ENCODE measurements around the gene GPAT3. TPM values are rescaled to one million over a fixed set of nuclear protein-coding genes. Genes with fewer than 3 reads are reported as not detected.

Gene GPAT3
- total RNA-seq, 2 experiments from 2014 or later, result 4.2 to 7.2 TPM

DNA sequence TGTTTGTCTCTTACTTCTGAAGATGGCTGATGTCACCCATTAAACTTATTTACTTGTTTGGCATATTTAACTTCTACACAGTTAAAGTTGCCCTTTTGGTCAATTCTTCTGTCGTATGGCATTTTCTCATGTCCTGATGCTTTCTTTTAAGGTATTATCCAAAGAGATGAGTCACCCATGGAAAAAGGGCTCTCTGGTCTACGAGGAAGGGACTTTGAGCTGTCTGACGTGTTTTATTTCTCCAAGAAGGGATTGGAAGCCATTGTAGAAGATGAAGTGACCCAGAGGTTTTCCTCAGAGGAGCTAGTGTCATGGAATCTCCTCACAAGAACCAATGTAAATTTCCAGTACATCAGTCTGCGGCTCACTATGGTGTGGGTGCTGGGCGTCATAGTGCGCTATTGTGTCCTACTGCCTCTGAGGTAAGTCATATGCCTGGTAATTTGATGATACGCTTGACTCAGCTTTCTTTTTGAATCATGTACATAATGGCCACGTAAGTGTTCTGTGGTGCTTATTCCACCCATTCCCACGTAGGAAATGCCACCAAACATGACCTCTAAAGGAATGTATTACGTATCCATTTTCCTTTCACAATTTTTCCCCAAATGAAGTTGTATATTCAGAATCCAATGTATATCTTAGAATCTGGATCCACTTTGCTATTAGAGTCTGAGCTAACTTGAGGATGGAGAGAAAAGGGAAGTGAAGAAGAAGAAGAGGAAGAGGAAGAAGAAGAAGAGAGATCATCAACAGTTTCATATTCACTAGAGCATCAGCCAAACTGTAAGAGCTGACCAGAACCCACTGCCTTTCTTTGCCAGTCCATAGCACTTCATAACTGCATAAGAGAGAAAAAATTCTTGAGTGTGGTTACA is 45.7 kb downstream of the GPAT3 start:
- ChIA-PET CTCF (interaction anchor here (0.6 to 2.5 kb wide), 5 partner anchors 43 to 587 kb away, joined by 3 to 22 read pairs (median 3); partner anchors contain the start of gene GPAT3), POLR2A (no interaction called here)
- Mint-ChIP-seq H3K27ac (no peak overlapping the region), H3K4me1 (ENCODE audit: low read depth) (no peaks in the 10 kb centered on the region), H3K9me3 (no peaks in the 10 kb centered on the region), H3K27me3 (no peaks in the 10 kb centered on the region), H3K4me3 (no peak overlapping the region), H3K36me3 (no peaks in the 10 kb centered on the region)
- intact Hi-C loops (cut with micrococcal nuclease), result no loop called here
- DNase-seq, result no peak

DNA sequence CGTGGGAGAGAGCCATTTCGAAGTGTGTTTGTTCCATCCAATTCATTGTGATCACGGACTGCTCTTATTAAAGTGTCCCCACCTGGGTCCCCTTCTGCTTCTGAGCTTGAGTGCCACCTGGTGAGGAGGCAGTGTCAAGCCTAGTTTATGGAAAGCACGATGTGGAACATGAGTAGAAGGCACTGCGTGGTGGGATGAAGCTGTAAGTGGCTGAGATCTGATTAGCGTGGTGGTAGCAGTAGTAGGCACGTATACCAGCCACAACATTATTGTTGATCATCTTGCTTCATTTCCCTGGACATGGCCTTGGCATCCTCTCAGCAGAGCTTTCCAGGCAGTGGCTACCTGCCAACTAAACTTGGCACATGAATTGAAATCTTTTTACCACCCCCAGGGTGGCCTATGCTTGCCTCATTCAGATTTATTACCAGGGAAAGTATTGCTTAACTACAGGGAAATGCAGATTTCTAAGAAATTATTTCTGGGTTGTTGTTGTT is 46.4 kb downstream of the GPAT3 start:
- no peak for DNase-seq
- Mint-ChIP-seq H3K4me3 (no peak overlapping the region), H3K4me1 (ENCODE audit: low read depth) (no peaks in the 10 kb centered on the region), H3K9me3 (no peaks in the 10 kb centered on the region), H3K27me3 (no peaks in the 10 kb centered on the region), H3K27ac (no peak overlapping the region), H3K36me3 (peaks cover 1% of the 10 kb centered on the region)
- intact Hi-C loops (cut with micrococcal nuclease), result no loop called here
- ChIA-PET CTCF (interaction anchor here (0.6 to 2.5 kb wide), 5 partner anchors 44 to 587 kb away, joined by 3 to 22 read pairs (median 3); partner anchors contain the start of gene GPAT3), POLR2A (no interaction called here)

DNA sequence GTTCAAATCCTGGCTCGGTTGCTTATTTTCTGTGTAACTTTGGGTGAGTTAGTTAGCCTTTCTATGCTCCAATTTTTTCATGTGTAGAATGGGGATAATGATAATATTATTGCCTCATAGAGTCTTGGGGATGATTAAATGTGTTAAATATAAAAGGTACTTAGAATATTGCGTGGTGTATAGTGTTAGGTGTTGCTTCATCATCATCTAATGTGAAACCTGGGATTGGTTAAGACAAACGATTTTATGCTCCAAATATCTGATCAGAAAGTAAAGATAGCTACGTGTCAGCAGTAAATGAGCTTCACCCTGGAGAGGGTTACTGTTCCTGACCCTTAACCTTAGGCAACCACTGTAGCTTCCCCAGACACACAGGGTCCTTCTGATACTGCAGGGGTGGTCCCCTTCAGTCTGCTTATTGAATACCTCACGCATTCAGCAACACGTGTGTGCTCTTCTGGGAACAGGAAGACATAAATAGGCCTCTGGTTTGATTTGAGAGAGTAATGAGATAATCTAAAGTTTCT is 50.1 kb downstream of the GPAT3 start:
- H3K9me3 Mint-ChIP-seq, result no peaks in the 10 kb centered on the region
- H3K4me1 Mint-ChIP-seq (ENCODE audit: low read depth), result no peaks in the 10 kb centered on the region
- DNase-seq, result no peak
- no peak overlapping the region for H3K27ac Mint-ChIP-seq
- POLR2A ChIA-PET, result no interaction called here
- peaks cover 1% of the 10 kb centered on the region for H3K36me3 Mint-ChIP-seq
- intact Hi-C loops (cut with micrococcal nuclease), result loop anchor here (5.0 kb wide), 1 partner anchor 79 kb away; no protein-coding TSS in a partner anchor
- H3K4me3 Mint-ChIP-seq, result no peak overlapping the region
- H3K27me3 Mint-ChIP-seq, result no peaks in the 10 kb centered on the region
- CTCF ChIA-PET, result no interaction called here

DNA sequence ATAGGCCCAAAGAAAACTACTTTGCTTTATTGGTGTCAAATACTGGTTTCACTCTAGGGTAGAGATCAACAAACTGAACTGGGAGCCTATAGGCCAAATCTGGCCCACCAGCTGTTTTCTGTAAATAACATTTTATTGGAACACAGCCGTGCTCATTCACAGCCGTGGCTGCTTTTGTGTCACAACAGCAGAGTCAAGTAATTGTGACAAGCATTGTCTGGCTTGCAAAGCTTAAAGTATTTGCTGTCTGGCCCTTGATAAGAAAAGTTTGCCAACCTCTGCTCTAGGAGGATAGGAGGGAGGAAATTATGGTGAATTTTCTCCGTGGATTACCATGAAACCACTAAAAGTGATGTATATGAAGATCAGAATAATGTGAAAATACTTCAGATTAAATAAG is 53.4 kb downstream of the GPAT3 start:
- Mint-ChIP-seq H3K36me3 (peaks cover 1% of the 10 kb centered on the region), H3K9me3 (no peaks in the 10 kb centered on the region), H3K4me1 (ENCODE audit: low read depth) (no peaks in the 10 kb centered on the region), H3K27ac (no peak overlapping the region), H3K4me3 (no peak overlapping the region), H3K27me3 (no peaks in the 10 kb centered on the region)
- ChIA-PET CTCF (no interaction called here), POLR2A (no interaction called here)
- intact Hi-C loops (cut with micrococcal nuclease), result loop anchor here (5.0 kb wide), 1 partner anchor 82 kb away; no protein-coding TSS in a partner anchor
- DNase-seq, result no peak

DNA sequence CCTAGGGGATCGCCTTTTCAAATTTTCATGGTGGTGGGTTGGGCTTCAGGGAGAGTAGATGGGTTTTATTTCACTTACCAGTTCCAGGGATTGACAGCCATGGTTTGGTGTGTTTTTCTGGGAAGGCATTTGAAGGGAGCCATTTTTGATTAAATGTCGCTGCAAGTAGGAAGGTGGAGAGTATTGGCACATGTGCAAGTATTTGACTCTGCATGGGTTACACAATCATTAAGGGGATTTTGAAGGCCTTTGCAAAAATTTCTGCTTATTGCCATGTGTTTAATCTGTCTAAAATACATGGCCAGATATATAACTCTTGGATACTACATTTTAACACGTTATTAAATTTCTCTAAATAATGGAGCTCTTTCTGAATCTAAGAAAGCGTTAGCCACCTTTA is 55.1 kb downstream of the GPAT3 start:
- Mint-ChIP-seq H3K9me3 (no peaks in the 10 kb centered on the region), H3K27ac (no peak overlapping the region), H3K27me3 (no peaks in the 10 kb centered on the region), H3K36me3 (peaks cover 1% of the 10 kb centered on the region), H3K4me3 (no peak overlapping the region), H3K4me1 (ENCODE audit: low read depth) (no peaks in the 10 kb centered on the region)
- intact Hi-C loops (cut with micrococcal nuclease), result no loop called here
- ChIA-PET POLR2A (no interaction called here), CTCF (no interaction called here)
- no peak for DNase-seq

DNA sequence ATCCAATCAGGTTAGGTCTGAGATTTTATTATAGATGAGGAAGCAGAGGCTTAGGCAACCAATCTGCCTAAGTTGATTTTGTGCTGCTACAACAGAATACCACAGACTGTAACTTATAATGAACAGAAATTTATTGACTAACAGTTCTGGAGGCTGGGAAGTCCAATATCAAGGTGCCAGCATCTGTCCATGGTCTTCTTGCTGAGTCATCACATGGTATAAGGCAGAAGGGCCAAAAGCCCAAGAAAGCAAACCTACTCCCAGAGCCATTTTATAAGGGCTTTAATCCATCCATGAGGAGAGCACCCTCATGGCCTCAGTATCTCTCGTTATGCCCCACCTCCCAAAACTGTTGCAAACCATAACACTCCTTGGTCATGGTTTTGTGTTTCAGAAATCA is 55.8 kb downstream of the GPAT3 start:
- no peak for DNase-seq
- H3K27me3 Mint-ChIP-seq, result no peaks in the 10 kb centered on the region
- ChIA-PET CTCF (interaction anchor here (0.7 kb wide), 1 partner anchor 15 kb away, joined by 4 read pairs; no protein-coding TSS in a partner anchor), POLR2A (no interaction called here)
- peaks cover 1% of the 10 kb centered on the region for H3K36me3 Mint-ChIP-seq
- no peaks in the 10 kb centered on the region for H3K4me1 Mint-ChIP-seq (ENCODE audit: low read depth)
- intact Hi-C loops (cut with micrococcal nuclease), result no loop called here
- no peak overlapping the region for H3K27ac Mint-ChIP-seq
- no peaks in the 10 kb centered on the region for H3K9me3 Mint-ChIP-seq
- H3K4me3 Mint-ChIP-seq, result no peak overlapping the region

DNA sequence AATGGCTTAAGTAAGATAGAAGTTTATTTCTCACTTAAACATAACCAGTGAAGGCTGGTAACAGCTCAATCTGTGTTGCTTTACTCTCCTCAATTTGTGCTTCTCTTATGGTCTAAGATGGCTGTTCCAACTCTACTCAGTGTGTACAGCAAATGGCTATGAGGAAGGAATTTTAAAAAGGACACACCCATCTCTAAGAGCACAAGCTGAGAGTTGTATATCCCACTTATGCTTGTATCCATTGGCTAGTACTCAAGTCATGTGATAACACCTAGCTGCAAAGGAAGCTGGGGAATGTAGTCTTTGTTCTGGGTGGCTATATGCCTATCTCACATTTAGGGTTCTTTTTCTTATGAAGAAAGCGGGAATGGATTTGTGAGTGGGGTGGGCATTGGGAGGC is 63.3 kb downstream of the GPAT3 start:
- Mint-ChIP-seq H3K27me3 (no peaks in the 10 kb centered on the region), H3K4me1 (ENCODE audit: low read depth) (no peaks in the 10 kb centered on the region), H3K9me3 (no peaks in the 10 kb centered on the region), H3K36me3 (peaks cover 6% of the 10 kb centered on the region), H3K4me3 (no peak overlapping the region), H3K27ac (no peak overlapping the region)
- CTCF ChIA-PET, result interaction anchor here (0.6 kb wide), 1 partner anchor 865 kb away, joined by 3 read pairs; no protein-coding TSS in a partner anchor
- POLR2A ChIA-PET, result no interaction called here
- no peak for DNase-seq
- intact Hi-C loops (cut with micrococcal nuclease), result no loop called here

DNA sequence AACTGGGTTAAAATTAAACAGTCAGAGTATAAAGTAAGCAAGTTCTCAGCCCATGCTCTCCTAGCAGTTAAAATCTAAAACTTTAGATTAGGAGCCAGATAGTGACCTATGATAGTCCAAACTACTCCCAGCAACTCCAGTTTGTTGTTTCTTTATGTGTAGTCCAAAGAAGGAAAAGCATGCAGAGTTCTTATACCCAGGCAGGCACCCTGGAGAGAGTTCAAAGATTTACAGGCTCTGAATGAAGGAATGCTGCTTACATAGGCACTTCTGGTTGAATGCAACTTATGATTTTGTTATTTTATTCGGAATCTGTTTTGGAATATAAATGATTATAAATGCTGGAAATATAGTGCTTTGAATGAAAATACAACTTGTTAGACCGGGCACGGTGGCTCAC is 67.2 kb downstream of the GPAT3 start:
- no peak overlapping the region for H3K4me3 Mint-ChIP-seq
- intact Hi-C loops (cut with micrococcal nuclease), result no loop called here
- H3K27ac Mint-ChIP-seq, result no peak overlapping the region
- no peaks in the 10 kb centered on the region for H3K27me3 Mint-ChIP-seq
- peaks cover 11% of the 10 kb centered on the region for H3K36me3 Mint-ChIP-seq
- DNase-seq, result no peak
- CTCF ChIA-PET, result no interaction called here
- H3K4me1 Mint-ChIP-seq (ENCODE audit: low read depth), result no peaks in the 10 kb centered on the region
- no peaks in the 10 kb centered on the region for H3K9me3 Mint-ChIP-seq
- POLR2A ChIA-PET, result no interaction called here

DNA sequence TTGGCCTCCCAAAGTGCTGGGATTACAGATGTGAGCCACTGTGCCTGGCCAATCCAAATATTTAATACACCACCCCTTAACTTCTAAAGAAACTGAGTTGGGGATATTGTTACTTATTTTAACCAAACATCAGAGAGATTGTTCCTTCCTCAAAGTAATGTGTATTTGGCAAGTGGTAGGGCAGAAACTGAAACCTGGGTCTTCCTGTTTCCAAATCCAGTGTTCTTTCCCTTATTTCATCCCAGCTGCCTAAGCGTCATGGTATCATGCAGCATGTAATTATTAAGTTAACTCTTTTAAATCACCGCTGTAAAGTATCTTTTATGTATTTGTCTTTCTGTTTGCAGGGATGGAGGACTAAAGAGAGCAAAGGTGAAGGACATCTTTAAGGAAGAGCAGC is 68.4 kb downstream of the GPAT3 start:
- H3K36me3 Mint-ChIP-seq, result peaks cover 8% of the 10 kb centered on the region
- CTCF ChIA-PET, result no interaction called here
- H3K9me3 Mint-ChIP-seq, result no peaks in the 10 kb centered on the region

DNA sequence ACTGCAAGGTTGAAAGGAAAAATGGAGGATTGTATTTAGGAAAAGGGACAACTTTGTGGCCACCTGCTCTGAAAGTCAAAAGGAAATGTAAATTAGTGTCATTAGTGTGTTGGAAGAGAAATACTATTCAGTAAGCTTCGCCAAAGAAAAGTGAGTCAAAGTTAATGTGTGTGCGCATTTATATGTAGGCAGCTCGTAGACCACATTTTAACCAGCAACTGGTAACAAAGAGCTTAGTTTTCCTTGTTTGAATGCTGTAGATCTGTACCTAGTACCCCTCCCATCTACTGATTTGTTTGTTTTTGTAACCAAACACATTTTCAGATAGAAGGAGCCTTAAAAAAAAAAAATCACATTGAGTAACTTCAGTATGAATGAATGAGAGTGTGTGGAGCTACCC is 69.3 kb downstream of the GPAT3 start:
- no peaks in the 10 kb centered on the region for H3K4me1 Mint-ChIP-seq (ENCODE audit: low read depth)
- POLR2A ChIA-PET, result no interaction called here
- H3K36me3 Mint-ChIP-seq, result peaks cover 4% of the 10 kb centered on the region
- no peaks in the 10 kb centered on the region for H3K27me3 Mint-ChIP-seq
- no peak for DNase-seq
- intact Hi-C loops (cut with micrococcal nuclease), result no loop called here
- no peaks in the 10 kb centered on the region for H3K9me3 Mint-ChIP-seq
- CTCF ChIA-PET, result no interaction called here
- no peak overlapping the region for H3K27ac Mint-ChIP-seq
- H3K4me3 Mint-ChIP-seq, result no peak overlapping the region

More for the DNA sequence above, 68.4 kb downstream of the GPAT3 start:
- H3K27ac Mint-ChIP-seq, result no peak overlapping the region
- DNase-seq, result no peak
- no peaks in the 10 kb centered on the region for H3K4me1 Mint-ChIP-seq (ENCODE audit: low read depth)
- intact Hi-C loops (cut with micrococcal nuclease), result no loop called here
- POLR2A ChIA-PET, result no interaction called here
- no peaks in the 10 kb centered on the region for H3K27me3 Mint-ChIP-seq
- no peak overlapping the region for H3K4me3 Mint-ChIP-seq

DNA sequence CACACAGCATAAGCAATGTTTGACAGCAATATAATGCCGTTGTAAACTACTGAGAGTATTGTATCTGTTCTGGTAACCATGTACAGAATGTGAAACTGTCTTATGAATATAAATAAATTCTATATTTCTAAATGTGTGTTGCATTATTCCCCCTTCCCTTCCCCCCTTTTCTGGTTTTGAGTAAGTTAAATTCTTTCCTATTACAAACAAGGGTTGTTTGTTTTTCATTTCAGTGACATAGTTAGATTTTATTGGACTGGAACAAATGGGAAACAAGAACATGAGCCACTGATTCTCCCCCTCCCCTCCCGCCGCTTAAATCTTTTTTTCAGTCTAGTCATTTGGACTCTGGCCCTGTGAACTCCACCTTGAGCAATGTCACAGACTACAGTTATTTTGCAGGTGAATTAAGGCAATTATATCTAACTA is 69.8 kb downstream of the GPAT3 start:
- CTCF ChIA-PET, result no interaction called here
- H3K9me3 Mint-ChIP-seq, result peaks cover 3% of the 10 kb centered on the region

DNA sequence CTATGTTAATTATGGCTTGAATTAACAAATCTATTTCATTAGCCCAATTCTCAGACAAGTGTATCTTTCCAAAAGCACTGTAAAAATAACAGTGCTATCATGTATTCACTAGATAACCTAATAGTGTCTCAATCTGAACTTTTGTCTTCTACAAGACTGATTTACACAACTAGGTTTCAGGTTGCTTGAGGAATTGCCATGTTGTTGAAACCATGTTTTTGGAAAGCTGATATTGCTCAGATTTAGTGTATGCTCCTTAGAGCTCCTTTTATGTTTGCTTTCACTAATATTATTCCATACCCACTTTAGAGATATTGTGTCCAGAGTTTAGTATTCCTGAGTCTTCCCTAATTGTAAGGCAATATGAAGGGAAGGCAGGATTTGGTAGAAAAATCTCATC is 70.6 kb downstream of the GPAT3 start:
- DNase-seq, result no peak
- Mint-ChIP-seq H3K36me3 (peaks cover 4% of the 10 kb centered on the region), H3K27ac (no peak overlapping the region), H3K4me1 (ENCODE audit: low read depth) (no peaks in the 10 kb centered on the region), H3K9me3 (peaks cover 7% of the 10 kb centered on the region), H3K4me3 (no peak overlapping the region), H3K27me3 (no peaks in the 10 kb centered on the region)
- CTCF ChIA-PET, result no interaction called here
- intact Hi-C loops (cut with micrococcal nuclease), result no loop called here
- POLR2A ChIA-PET, result no interaction called here

More for the DNA sequence above, 69.8 kb downstream of the GPAT3 start:
- no peak overlapping the region for H3K27ac Mint-ChIP-seq
- no peaks in the 10 kb centered on the region for H3K4me1 Mint-ChIP-seq (ENCODE audit: low read depth)
- no peak for DNase-seq
- POLR2A ChIA-PET, result no interaction called here
- no peak overlapping the region for H3K4me3 Mint-ChIP-seq
- no peaks in the 10 kb centered on the region for H3K27me3 Mint-ChIP-seq
- H3K36me3 Mint-ChIP-seq, result peaks cover 4% of the 10 kb centered on the region
- intact Hi-C loops (cut with micrococcal nuclease), result no loop called here

All from activated CD4-positive, alpha-beta memory T cell treated with anti-CD3 and anti-CD28 coated beads for 36 hours (primary cell).